HG03103 (cell line): ENCODE results near the gene BACE1-AS.
"Not testable (repeated sequence)": the region's sequence is repeated elsewhere in the genome, so short reads cannot be mapped to it uniquely, and the experiment has no call there.

Experiments
- ATAC-seq: cut with Tn5 transposase; IDR thresholded peaks from one replicate; pipeline ENCODE4 v1.9.1; 2021; ENCODE audit warnings: low read depth; ENCODE audit not compliant: unreplicated experiment

Gene BACE1-AS

DNA sequence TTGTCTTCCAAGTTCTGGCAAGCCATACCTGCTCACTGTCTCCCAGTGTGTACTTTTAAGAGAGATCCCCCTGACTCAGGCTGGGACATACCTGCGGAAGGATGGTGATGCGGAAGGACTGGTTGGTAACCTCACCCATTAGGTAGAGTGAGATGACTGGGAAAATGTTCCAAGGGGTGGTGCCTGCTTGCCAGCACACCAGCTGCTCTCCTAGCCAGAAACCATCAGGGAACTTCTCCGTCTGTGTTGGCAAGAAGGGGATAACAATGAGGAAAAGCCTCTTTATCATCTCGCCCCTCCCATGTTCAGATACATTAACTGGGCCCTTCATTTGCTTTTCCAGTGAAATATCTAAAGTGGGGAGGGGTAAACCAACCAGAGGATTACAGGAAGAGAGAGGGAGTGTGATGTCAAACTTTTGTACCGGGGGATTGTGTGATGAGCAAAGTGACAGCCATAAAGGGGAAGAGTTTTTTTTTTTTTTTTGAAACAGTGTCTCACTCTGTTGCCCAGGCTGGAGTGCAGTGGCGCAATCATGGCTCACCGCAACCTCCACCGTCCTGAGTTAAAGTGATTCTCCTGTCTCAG, at the start of gene BACE1-AS:
Gene BACE1-AS (plus strand): TSS at position 538 of the 588 bp plus-strand sequence.
- no peak for ATAC-seq

DNA sequence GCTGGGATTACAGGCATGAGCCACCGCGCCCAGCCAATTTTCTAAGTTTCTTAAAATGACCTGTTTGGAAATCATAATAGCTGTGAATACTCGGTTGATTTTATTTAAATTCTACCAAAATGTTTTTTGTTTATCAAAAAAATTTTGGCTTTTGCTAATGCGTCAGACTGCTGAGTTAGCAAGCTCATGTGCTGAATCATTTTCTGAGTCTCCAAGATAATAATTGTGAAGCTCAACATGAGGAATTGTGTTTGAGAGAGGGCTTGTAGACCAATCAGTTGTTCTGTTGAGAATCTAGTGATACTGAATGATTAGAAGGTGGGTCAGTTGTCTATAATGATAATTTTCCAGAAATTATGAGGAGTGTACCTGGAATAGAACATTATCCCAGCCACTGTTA, 42.8 kb upstream of the BACE1-AS start:
- no peak for ATAC-seq

DNA sequence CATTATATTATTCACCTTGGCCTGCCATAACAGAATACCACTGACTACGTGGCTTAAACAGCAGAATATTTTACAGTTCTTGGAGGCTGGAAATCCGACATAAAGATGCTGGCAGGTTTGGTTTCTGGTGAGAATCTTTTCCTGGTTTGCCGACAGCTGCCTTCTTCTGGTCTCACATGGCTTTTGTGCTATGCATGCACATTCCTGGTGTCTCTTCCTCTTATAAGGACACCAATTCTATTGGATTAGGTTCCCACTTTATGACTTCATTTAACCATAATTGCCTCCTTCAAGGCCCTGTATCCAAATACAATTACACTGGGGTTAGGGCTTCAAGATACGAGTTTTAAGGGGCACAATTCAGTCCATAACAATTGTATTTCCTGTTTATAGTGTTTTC, 41.6 kb upstream of the BACE1-AS start:
- ATAC-seq = no peak

DNA sequence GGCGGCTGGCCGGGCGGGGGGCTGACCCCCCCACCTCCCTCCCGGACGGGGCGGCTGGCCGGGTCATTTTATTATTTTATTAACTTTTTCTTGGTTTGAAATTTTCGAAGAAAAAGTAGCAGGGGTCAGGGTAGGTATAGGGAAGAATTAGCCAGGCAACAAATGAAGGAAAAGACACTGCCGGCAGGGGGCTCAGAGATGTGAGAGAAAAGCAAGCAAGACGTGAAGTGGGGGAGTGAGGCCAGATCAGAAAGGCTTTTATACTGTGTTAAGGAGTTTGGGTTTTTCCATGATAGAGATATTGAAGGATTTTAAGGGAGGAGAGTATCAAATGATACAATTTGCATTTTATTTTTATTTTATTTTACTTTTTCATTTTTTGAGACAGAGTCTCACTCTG, 39.6 kb upstream of the BACE1-AS start:
- no peak for ATAC-seq

DNA sequence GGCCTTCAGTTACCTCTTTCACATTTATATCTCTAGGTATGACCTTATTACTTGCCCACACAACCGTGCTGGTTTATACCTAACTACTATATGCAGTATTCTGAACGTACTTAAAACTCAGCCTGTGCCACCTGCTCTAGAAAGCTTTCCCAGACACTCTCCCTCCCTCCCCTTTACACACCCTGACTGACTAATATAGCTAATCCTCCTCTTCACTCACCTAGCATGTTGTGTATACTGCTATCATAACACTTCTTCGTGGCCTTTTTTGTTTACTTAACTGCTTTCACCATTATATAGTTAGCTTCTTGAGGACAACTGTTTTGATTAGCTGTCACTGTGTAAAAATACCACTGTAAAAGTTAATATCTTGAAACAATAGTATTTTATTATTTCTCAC, 35.2 kb upstream of the BACE1-AS start:
- ATAC-seq = no peak

DNA sequence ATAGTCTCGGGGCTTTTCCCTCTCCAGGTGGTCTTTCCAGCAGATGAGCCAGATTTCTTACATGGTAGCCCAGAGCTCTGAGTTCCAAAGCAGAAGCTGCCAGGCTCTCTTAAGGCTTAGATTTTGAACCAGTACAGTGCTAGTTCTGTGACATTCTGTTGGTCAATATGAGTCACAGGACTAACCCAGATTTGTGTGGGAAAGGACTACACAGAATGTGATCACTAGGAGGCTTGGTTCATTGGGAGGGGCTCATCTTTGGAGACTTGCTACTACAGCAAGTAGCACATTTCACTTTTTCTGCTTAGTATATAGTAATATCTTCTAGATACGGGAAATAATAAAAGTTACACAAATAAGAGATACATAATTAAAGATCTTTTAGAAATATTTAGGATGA, 34.6 kb upstream of the BACE1-AS start:
- ATAC-seq = no peak

DNA sequence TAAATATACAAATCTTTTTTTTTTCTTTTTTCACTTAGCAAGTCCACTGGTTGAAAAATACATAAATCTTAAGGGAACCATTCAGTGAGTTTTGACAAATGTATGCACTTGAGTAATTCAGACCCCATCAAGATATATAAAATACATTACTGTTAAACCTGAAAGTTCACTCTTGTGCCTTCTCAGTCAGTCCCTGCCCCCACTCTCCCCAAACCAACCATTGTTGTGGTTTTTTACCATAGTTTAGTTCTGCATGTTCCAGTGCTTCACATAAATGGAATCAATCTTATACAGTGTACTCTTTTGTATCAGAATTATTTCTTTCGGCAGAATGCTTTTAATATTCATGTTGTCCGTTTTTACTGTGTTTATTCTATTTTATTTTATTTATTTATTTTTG, 32.6 kb upstream of the BACE1-AS start:
- no peak for ATAC-seq

DNA sequence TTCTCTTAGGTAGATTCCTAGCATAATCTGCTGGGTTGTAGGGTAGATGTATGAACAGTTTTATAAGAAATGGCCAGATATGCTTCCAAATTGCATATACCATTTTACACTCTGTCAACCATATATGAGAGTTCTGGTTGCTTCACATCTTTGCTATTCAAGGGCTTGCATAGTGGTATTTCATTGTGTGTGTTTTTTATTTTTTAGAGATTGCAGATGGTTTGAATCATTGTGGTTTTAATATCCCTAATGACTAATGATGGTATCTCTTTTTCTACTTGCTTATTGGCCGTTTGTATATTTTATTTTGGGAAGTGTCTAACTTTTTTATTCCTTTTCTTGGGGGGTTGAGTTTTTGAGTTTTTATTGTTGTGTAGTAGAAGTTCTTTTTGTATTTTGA, 31.7 kb upstream of the BACE1-AS start:
- no peak for ATAC-seq

DNA sequence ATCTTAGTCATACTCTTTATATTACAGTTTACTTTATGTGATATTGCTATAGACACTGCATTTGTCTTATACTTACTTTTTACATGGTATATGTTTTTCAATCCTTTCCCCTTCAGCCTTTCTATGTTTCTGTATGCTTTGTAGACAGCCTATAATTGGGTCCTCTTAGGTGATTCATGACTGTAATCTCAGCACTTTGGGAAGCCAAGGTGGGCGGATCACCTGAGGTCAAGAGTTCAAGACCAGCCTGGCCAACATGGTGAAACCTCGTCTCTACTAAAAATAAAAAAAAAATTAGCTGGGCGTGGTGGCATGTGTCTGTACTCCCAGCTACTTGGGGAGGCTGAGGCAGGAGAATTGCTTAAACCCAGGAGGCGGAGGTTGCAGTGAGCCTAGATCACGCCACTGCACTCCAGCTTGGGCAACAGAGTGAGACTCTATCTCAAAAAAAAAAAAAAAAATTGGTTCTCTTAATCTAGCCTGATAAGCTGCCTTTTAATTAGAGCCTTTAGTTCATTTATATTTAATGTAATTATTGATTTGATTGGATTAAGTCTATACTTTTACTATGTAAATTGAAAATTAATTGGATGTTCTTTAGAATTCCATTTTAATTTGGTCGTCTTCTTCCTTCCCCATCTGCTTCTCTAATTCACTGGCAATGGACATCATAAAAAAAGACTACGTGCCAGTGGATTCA, 26.4 kb upstream of the BACE1-AS start:
- ATAC-seq = not testable (repeated sequence)

DNA sequence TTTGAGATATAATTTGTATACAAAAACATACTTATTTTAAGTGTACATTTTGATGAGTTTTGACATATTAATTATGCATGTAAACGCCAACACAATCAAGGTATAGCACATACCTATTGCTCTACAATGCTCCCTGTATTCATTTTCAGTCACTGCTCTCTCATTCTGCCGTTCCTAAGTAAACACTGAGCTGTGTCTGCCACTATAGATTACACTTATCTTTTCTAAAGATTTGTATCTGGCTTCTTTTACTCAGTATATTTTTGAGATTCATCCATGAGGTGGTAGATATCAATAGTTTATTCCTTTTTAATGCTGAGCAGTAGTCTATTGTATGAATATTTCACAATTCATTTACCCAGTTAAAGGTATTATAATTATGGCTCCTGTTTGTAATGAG, 25.4 kb upstream of the BACE1-AS start:
- ATAC-seq = no peak

DNA sequence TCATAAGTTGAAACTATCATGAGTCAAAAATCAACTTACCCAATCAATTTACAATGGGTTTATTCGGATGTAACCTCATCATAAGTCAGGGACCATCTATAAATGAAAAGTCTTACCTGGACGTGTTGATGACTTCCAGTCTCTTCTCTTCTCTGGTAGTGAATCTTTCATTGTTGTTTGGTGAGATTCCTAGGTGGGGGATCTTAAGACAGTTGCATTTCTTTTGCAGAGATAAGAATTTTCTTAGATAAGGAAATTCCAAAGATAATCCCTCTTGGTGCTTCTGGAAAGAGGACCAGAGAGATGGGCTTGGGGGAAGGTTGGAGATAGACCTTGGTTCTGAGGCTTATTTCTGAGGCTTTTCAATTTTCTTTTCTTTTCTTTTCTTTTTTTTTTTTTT, 21.3 kb upstream of the BACE1-AS start:
- ATAC-seq = no peak

DNA sequence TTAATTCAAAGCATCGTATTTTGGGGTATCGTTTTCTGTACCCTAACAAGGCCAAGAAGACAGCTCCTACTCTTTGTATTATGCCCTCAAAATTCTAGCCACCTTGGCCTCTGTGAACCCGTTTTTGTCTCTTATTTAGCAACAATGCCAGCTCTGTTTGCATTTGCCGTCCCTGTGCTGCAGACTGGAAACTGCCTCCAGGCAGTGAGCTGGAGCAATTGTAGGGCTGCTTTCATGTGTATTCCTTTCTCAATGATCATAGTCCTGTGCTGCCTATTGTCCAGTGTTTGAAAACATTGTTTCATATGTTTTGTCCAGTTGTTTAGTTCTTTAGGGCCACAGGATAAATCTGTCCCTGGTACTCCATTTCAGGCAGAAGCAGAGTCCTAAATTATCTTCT, 19.9 kb upstream of the BACE1-AS start:
- no peak for ATAC-seq

DNA sequence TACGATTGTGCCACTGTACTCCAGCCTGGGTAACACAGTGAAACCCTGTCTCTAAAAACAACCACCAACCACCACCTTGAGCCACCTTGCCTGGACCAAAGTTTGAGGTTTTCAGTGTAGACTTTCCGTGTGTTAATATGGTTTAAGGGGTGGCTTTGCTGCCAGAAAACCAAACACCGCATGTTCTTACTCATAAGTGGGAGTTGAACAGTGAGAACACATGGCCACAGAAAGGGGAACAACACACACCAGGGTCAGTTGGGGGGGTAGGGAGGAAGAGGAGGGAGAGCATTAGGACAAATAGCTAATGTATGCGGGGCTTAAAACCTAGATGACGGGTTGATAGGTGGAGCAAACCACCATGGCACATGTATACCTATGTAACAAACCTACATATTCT, 19.0 kb upstream of the BACE1-AS start:
- ATAC-seq = not testable (repeated sequence)

DNA sequence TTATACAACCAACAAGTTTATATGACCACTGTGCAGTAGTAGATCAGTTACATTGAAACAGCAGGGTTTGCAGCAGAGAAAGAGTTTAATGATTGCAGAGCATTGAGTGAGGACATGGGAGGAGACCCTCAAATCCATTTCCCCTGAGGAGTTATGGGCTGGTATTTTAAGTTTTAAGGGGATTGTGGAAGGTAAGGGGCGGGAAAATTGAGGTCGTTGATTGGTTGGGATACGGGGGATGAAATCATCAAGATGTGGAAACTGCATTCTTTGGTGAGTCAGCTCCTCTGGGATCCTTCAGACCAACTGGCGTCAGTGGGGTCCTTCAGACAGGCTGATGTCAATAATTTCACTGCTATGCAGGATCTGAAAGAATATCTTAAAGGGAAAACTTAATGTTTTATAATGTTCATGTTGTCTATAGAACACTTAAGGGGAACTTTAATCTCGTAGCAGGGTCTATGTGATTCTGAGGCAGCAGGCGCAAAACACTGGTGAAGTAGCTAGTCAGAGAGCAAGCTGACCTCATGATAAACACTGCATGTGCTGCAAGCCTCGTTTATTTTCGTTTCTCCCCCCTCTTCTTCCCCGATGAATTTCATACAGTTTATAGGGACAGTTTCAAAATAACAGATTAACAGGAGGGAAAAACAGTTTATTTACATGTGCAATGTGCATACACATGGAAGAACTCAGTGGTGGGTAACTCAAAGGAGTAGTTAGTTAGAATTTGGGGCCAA, 17.4 kb upstream of the BACE1-AS start:
- ATAC-seq = no peak

DNA sequence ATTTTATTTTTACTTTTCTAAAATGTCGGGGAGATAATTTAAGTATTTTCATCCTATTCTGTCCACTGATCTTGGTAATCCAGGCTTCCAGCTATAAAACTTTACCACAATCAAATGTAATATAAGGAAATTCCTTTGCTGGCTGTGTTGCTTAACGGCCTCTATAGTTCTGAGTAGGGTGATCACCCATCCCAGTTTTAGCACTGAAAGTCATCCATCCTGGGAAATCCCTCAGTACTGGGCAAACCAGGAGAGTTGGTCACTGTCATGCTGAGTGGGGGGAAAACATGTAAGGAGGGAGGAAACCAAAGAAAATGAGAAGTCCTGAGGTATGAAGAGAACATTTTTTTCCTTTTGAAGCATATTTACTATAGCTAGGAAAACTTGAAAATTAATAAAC, 12.8 kb upstream of the BACE1-AS start:
- ATAC-seq = no peak

DNA sequence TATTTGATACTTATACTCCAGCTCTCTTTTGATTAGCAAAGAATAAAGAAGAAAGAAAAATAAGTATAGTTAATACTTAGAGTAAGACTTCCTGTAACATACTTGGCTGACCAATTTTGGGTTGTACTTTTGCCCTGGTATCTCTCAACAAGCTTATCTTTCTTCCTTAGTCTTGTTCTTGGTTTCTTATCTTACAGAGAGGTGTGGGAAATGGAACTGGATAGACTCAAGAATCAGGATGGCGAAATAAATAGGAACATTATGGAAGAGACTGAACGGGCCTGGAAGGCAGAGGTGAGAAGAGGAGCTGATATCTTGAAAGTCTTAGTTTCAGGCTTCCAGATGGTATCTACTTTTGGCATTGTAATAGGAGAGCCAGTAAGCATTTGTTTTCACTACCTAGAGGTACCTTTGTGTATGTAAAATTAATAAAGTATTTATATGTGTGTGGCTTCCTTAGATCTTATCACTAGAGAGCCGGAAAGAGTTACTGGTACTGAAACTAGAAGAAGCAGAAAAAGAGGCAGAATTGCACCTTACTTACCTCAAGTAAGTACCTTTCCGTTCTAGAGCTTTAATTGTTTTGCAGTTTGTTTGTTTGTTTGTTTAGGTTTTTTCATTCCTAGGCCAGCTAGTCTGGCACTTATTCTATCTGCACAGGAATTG, 11.3 kb upstream of the BACE1-AS start:
- no peak for ATAC-seq

DNA sequence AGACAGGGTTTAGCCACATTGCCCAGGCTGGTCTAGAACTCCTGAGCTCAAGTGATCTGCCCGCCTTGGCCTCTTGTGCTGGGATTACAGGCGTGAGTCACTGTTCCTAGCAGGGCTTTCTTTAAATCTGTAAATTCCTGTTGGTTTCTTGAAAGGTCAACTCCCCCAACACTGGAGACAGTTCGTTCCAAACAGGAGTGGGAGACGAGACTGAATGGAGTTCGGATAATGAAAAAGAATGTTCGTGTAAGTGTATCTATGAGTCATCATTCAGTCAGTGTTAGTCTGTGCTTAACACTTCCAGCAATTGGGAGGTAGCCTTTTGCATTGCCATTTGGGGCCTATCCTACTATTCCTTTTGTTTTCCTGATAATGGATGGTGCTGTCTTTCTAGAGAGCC, 10.0 kb upstream of the BACE1-AS start:
- ATAC-seq = no peak

DNA sequence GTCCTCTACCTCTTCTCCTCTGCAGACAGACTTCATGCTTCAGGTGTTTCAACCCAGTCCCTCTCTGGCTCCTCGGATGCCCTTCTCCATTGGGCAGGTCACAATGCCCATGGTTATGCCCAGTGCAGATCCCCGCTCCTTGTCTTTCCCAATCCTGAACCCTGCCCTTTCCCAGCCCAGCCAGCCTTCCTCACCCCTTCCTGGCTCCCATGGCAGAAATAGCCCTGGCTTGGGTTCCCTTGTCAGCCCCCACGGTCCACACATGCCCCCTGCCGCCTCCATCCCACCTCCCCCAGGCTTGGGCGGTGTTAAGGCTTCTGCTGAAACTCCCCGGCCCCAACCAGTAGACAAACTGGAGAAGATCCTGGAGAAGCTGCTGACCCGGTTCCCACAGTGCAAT, 9.3 kb upstream of the BACE1-AS start:
- no peak for ATAC-seq

DNA sequence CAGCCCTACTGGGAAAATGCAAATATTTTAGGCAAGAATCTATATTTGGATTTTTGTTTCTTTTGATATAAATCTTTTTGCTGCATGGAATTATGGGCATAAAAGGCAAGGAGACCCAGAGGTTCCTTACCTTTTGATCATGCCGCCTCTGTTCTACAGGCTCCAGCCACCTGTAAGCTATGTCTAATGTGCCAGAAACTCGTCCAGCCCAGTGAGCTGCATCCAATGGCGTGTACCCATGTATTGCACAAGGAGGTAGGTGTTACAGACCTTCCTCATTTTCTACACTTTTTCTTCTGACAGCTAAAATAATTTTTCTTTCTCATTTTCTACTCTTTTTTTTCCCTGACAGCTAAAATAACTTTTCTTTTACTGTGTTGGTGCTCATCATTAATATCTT, 8.2 kb upstream of the BACE1-AS start:
- ATAC-seq = no peak

DNA sequence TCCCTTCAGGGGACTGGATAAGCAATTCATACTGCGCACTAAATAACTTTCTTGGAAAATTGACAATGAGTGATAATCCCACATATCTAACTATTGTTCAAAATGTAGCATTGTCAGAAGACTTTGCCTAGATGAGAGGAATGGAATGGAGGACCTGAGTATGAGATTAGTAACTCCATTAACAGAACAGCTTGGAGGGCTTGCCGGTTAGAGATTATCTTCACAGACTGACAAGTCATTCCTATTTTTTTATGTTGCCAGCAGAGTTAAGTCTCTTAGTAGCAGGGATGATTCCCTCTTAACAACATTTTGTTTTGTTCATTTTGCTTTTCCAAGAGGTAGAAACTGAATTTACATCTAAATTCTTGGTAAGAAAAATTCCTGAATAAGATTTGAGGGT, 7.1 kb upstream of the BACE1-AS start:
- ATAC-seq = no peak

DNA sequence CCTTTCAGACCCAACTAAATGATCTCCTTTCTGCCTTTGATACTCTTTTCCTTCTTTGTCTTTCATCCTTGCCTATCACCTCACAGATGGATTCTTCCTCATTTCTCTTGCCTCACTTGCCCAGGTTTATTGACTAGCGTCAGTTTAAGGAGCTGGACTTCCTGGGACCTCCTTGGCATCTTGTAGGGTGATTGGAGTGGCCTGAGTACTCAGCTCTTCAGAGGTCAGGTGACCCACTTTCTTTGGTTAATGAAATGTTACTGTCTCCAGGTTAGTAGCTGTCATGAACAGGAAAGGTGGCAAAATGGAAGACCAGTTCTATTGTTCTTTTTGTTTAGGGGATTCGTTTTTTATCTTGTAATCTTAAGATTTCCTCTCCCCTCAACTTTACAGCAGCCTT, 4.6 kb upstream of the BACE1-AS start:
- ATAC-seq = no peak
